ENCODE data around the gene AASDH. TPM values are rescaled to one million over a fixed set of nuclear protein-coding genes. Genes with fewer than 3 reads are reported as not detected.

AASDH gene
- total and polyA plus RNA-seq, 4 donors = 2.7 to 13.3 (median 9.1) TPM

DNA sequence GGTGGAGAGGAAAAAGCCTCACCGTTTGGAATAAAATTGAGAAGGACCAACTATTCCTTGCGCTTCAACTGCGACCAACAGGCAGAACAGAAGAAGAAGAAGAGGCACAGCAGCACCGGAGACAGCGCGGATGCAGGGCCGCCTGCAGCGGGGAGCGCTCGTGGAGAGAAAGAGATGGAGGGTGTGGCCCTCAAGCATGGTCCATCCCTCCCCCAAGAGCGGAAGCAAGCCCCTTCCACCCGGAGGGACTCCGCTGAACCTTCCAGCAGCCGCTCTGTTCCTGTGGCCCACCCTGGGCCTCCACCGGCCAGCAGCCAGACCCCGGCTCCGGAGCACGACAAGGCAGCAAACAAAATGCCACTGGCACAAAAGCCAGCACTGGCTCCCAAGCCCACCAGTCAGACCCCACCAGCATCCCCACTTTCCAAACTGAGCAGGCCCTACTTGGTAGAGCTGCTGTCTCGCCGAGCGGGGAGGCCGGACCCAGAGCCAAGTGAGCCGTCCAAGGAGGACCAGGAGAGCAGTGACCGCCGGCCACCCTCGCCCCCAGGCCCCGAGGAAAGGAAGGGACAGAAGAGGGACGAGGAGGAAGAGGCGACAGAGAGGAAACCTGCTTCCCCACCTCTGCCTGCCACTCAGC lies 71.2 kb downstream of the AASDH start:
- Histone ChIP-seq H3K36me3 (ENCODE audit: control insufficient read depth in 4 of 4, insufficient read depth in 3 of 4, low read depth in 1 of 4, low read length in 3 of 4) (no peaks in the 10 kb centered on the region), H3K4me3 (ENCODE audit: low read depth in 1 of 3, low read length in 3 of 3) (no peak overlapping the region), H3K9ac (ENCODE audit: low read depth in 1 of 2, low read length in 2 of 2) (no peak overlapping the region), H3K27me3 (ENCODE audit: control insufficient read depth in 4 of 4, insufficient read depth in 4 of 4, low read length in 3 of 4) (no peaks in the 10 kb centered on the region), H3K9me3 (ENCODE audit: control insufficient read depth in 4 of 4, low read length in 3 of 4) (no peaks in the 10 kb centered on the region), H3K4me1 (ENCODE audit: control insufficient read depth in 4 of 4, insufficient read depth in 4 of 4, low read length in 3 of 4) (no peaks in the 10 kb centered on the region), H3K27ac (ENCODE audit: low read depth in 1 of 2, low read length in 2 of 2) (no peak overlapping the region)
- 90% methylated on average over 29 of the region's 29 CpGs for WGBS
- no peak for TF ChIP-seq RAD21 (IDR thresholded peaks at IDR 0.05)
- no peak for TF ChIP-seq NR2F2 (IDR thresholded peaks at IDR 0.05)
- TF ChIP-seq HNF4G (IDR thresholded peaks at IDR 0.05) = no peak
- TF ChIP-seq FOXA2 (IDR thresholded peaks at IDR 0.05) = no peak
- TF ChIP-seq, protein P1, sequence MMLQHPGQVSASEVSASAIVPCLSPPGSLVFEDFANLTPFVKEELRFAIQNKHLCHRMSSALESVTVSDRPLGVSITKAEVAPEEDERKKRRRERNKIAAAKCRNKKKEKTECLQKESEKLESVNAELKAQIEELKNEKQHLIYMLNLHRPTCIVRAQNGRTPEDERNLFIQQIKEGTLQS (IDR thresholded peaks at IDR 0.05) = no peak
- no peak for TF ChIP-seq EGR1 (IDR thresholded peaks at IDR 0.05; ENCODE audit: low read depth in 2 of 2)
- TF ChIP-seq, protein P2, sequence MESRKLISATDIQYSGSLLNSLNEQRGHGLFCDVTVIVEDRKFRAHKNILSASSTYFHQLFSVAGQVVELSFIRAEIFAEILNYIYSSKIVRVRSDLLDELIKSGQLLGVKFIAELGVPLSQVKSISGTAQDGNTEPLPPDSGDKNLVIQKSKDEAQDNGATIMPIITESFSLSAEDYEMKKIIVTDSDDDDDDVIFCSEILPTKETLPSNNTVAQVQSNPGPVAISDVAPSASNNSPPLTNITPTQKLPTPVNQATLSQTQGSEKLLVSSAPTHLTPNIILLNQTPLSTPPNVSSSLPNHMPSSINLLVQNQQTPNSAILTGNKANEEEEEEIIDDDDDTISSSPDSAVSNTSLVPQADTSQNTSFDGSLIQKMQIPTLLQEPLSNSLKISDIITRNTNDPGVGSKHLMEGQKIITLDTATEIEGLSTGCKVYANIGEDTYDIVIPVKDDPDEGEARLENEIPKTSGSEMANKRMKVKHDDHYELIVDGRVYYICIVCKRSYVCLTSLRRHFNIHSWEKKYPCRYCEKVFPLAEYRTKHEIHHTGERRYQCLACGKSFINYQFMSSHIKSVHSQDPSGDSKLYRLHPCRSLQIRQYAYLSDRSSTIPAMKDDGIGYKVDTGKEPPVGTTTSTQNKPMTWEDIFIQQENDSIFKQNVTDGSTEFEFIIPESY (IDR thresholded peaks at IDR 0.05) = no peak
- no peak for TF ChIP-seq SP1 (IDR thresholded peaks at IDR 0.05)
- no peak for TF ChIP-seq HNF4A (conservative IDR thresholded peaks at IDR 0.05)
- TF ChIP-seq GABPA (IDR thresholded peaks at IDR 0.05 in 1 of 2, conservative IDR thresholded peaks at IDR 0.05 in 1 of 2) = no peak
- TF ChIP-seq RXRA (IDR thresholded peaks at IDR 0.05) = no peak
- no peak for TF ChIP-seq FOXA1 (IDR thresholded peaks at IDR 0.05)
- TF ChIP-seq, protein P3, sequence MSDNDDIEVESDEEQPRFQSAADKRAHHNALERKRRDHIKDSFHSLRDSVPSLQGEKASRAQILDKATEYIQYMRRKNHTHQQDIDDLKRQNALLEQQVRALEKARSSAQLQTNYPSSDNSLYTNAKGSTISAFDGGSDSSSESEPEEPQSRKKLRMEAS (IDR thresholded peaks at IDR 0.05) = no peak
- no peak for TF ChIP-seq CTCF (IDR thresholded peaks at IDR 0.05; ENCODE audit: low read depth, low read length, missing input control)
- no peak for TF ChIP-seq JUND (IDR thresholded peaks at IDR 0.05)
- TF ChIP-seq TAF1 (conservative IDR thresholded peaks at IDR 0.05) = no peak
- no peak for TF ChIP-seq YY1 (IDR thresholded peaks at IDR 0.05)
- TF ChIP-seq REST (IDR thresholded peaks at IDR 0.05) = no peak
- DNase-seq (ENCODE audit: low spot score) = no peak
